MM.1S (cell line): ENCODE measurements around the gene ZBED5.

Source experiments
- EZH2 ChIP-seq: fragments of 300-600 bp; sonication (generic); optimal IDR thresholded peaks from 2 replicates; pipeline ENCODE3; 2017; ENCODE audit warnings: low read depth, mild to moderate bottlenecking, antibody characterized with exemption, low read length, mixed read lengths
- TF ChIP-seq, protein P1 (sequence below): fragments of 300-600 bp; sonication (generic); IDR thresholded peaks from 2 replicates; pipeline ENCODE4 v1.5.1; 2016; ENCODE audit warnings: antibody characterized with exemption, low read length, mixed read lengths

DNA sequence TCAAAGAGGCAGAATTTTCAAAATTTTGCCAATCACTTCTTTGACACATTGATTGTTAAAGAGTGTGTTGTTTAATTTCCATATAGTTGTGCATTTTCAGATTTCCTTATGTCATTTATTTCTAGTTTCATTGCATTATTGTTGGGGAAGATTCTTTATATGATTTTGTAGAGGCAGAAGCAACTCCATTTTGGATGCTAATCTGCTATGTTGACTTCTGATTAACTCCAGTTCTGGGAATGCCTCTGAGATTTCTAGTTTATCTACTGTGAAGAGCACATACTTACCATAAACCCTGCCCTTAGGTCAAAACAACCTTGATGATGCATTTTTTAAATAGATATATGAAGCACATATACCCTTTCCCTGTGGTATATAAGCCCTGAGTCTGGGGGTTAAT lies 29.5 kb upstream of the ZBED5 start:
- TF ChIP-seq, protein P1, sequence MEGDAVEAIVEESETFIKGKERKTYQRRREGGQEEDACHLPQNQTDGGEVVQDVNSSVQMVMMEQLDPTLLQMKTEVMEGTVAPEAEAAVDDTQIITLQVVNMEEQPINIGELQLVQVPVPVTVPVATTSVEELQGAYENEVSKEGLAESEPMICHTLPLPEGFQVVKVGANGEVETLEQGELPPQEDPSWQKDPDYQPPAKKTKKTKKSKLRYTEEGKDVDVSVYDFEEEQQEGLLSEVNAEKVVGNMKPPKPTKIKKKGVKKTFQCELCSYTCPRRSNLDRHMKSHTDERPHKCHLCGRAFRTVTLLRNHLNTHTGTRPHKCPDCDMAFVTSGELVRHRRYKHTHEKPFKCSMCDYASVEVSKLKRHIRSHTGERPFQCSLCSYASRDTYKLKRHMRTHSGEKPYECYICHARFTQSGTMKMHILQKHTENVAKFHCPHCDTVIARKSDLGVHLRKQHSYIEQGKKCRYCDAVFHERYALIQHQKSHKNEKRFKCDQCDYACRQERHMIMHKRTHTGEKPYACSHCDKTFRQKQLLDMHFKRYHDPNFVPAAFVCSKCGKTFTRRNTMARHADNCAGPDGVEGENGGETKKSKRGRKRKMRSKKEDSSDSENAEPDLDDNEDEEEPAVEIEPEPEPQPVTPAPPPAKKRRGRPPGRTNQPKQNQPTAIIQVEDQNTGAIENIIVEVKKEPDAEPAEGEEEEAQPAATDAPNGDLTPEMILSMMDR = no peak
- TF ChIP-seq EZH2 = no peak
